ENCODE measurements around the gene TFF3. TPM values are rescaled to one million over a fixed set of nuclear protein-coding genes. Genes with fewer than 3 reads are reported as not detected.

Gene TFF3
- total and polyA plus RNA-seq, 2 experiments from 2014 or later, result not detected

DNA sequence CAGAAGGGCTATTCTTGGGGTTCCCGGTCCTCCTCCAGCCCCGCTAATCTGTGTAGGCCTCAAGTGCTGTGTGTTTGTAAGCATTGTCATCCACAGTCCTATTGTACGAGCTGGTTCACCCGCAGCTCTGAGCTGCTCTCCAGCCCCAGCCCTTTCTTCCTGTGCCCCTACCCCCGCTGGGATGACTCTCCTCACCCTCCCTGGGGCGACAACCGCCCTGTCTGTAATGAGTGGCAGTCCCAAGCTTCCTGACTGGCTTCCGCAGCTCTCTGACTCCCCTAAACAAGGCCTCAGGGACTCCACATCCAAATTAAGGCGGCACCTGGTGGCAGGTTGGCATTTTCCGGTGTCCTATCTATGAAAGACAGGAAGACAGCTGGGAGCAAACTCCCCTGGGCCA lies 45.8 kb downstream of the TFF3 start:
- Histone ChIP-seq H3K9me3 (ENCODE audit: low read depth) (no peaks in the 10 kb centered on the region), H3K27me3 (replicated peaks; ENCODE audit: insufficient read depth) (no peaks in the 10 kb centered on the region), H3K79me2 (ENCODE audit: insufficient read depth) (no peaks in the 10 kb centered on the region), H3K4me3 (no peak overlapping the region), H3K9me2 (ENCODE audit: insufficient read depth) (no peaks in the 10 kb centered on the region), H3K27ac (no peak overlapping the region), H3K4me2 (ENCODE audit: unreplicated experiment) (no peak overlapping the region), H2AFZ (no peak overlapping the region), H3K9ac (no peak overlapping the region), H3K4me1 (ENCODE audit: insufficient read depth) (no peaks in the 10 kb centered on the region), H3K36me3 (ENCODE audit: low read depth) (no peaks in the 10 kb centered on the region), H3F3A (ENCODE audit: insufficient read depth) (no peaks in the 10 kb centered on the region), H4K20me1 (ENCODE audit: insufficient read depth) (no peaks in the 10 kb centered on the region)
- TF ChIP-seq EZH2phosphoT487 (IDR thresholded peaks at IDR 0.05; ENCODE audit: insufficient read depth, low read depth) (no peak), EZH2 (IDR thresholded peaks at IDR 0.05; ENCODE audit: insufficient read depth, poor library complexity, severe bottlenecking) (no peak)
- in situ Hi-C loops (cut with MboI), result no loop called here
- no peak for DNase-seq
- 68 to 76% methylated on average over 10 of the region's 10 CpGs for WGBS, 2 experiments (ENCODE audit: low coverage in 1 of 2, low lambda C conversion rate in 2 of 2, missing lambda C conversion rate in 2 of 2)

DNA sequence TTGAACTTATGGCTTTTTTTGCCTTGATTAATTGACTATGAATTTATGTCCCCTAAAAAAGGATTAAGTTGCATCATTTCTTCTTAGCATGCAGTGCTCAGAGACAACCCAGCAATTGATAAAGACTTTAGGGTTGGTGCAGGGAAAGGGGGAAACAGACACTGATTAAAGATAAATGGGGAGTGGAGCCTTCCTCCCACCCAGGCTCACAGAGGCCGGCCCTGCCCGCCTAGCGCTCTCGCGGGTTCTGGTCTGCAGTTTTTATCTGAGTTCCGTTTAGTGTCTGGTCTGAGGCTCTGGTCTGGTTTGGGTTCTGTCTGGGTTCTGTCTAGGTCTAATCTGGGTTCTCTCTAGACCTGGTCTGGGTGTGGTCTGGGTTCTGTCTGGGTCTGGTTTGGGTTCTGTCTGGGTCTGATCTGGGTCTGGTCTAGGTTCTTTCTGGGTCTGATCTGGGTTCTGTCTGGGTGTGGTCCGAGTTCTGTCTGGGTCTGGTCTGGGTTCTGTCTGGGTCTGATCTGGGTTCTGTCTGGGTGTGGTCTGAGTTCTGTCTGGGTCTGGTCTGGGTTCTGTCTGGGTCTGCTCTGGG lies 48.1 kb downstream of the TFF3 start:
- WGBS, 2 experiments (ENCODE audit: low coverage in 1 of 2, low lambda C conversion rate in 2 of 2, missing lambda C conversion rate in 2 of 2), result 78 to 82% methylated on average over 7 of the region's 7 CpGs
- no peak for DNase-seq
- H3K27me3 ChIP-seq (replicated peaks; ENCODE audit: insufficient read depth), result peaks cover 8% of the 10 kb centered on the region
- no peak overlapping the region for H3K27ac ChIP-seq
- no peak overlapping the region for H3K9ac ChIP-seq
- H3K36me3 ChIP-seq (ENCODE audit: low read depth), result no peaks in the 10 kb centered on the region
- TF ChIP-seq EZH2 (IDR thresholded peaks at IDR 0.05; ENCODE audit: insufficient read depth, poor library complexity, severe bottlenecking) (no peak), EZH2phosphoT487 (IDR thresholded peaks at IDR 0.05; ENCODE audit: insufficient read depth, low read depth) (no peak)
- no peak overlapping the region for H3K4me3 ChIP-seq
- no peaks in the 10 kb centered on the region for H3K9me2 ChIP-seq (ENCODE audit: insufficient read depth)
- H4K20me1 ChIP-seq (ENCODE audit: insufficient read depth), result no peaks in the 10 kb centered on the region
- no peaks in the 10 kb centered on the region for H3F3A ChIP-seq (ENCODE audit: insufficient read depth)
- no peak overlapping the region for H3K4me2 ChIP-seq (ENCODE audit: unreplicated experiment)
- H3K9me3 ChIP-seq (ENCODE audit: low read depth), result no peaks in the 10 kb centered on the region
- H3K79me2 ChIP-seq (ENCODE audit: insufficient read depth), result no peaks in the 10 kb centered on the region
- in situ Hi-C loops (cut with MboI), result no loop called here
- no peaks in the 10 kb centered on the region for H3K4me1 ChIP-seq (ENCODE audit: insufficient read depth)
- no peak overlapping the region for H2AFZ ChIP-seq

DNA sequence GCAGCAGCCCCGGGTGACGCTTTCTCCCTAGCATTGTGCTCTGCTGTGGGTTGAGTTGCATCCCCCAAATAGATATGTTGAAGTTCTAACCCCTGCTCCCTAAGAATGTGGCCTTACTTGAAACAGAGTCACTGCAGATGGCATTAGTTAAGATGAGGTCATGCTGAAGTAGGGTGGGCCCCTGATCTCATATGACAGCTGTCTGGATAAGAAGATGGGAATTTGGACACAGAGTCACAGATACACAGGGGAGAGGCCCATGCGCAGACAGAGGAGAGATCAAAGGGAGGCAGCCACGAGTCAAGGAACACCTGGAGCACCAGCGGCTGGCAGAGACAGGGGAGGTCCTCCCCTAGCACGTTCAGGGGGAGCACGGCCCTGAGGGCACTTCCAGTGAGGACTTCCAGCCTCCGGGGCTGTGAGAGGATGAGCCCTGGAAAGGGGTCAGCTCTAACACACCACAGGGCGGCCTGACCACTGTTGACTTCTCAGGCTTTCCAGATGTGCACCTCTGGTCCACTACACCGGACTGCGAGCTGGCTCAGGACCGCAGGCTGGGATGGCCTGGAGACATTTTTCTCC lies 49.9 kb downstream of the TFF3 start:
- Histone ChIP-seq H3F3A (ENCODE audit: insufficient read depth) (no peaks in the 10 kb centered on the region), H2AFZ (no peak overlapping the region), H3K4me2 (ENCODE audit: unreplicated experiment) (no peak overlapping the region), H3K9me2 (ENCODE audit: insufficient read depth) (no peaks in the 10 kb centered on the region), H3K4me3 (no peak overlapping the region), H3K27me3 (replicated peaks; ENCODE audit: insufficient read depth) (peaks cover 8% of the 10 kb centered on the region), H3K4me1 (ENCODE audit: insufficient read depth) (no peaks in the 10 kb centered on the region), H3K9me3 (ENCODE audit: low read depth) (no peaks in the 10 kb centered on the region), H3K9ac (no peak overlapping the region), H3K27ac (no peak overlapping the region), H3K36me3 (ENCODE audit: low read depth) (no peaks in the 10 kb centered on the region), H3K79me2 (ENCODE audit: insufficient read depth) (no peaks in the 10 kb centered on the region), H4K20me1 (ENCODE audit: insufficient read depth) (no peaks in the 10 kb centered on the region)
- 31% methylated on average over 12 of the region's 12 CpGs for WGBS, 2 experiments (ENCODE audit: low coverage in 1 of 2, low lambda C conversion rate in 2 of 2, missing lambda C conversion rate in 2 of 2)
- TF ChIP-seq EZH2 (IDR thresholded peaks at IDR 0.05; ENCODE audit: insufficient read depth, poor library complexity, severe bottlenecking), result no peak
- no peak for TF ChIP-seq EZH2phosphoT487 (IDR thresholded peaks at IDR 0.05; ENCODE audit: insufficient read depth, low read depth)
- DNase-seq, result no peak
- in situ Hi-C loops (cut with MboI), result no loop called here

DNA sequence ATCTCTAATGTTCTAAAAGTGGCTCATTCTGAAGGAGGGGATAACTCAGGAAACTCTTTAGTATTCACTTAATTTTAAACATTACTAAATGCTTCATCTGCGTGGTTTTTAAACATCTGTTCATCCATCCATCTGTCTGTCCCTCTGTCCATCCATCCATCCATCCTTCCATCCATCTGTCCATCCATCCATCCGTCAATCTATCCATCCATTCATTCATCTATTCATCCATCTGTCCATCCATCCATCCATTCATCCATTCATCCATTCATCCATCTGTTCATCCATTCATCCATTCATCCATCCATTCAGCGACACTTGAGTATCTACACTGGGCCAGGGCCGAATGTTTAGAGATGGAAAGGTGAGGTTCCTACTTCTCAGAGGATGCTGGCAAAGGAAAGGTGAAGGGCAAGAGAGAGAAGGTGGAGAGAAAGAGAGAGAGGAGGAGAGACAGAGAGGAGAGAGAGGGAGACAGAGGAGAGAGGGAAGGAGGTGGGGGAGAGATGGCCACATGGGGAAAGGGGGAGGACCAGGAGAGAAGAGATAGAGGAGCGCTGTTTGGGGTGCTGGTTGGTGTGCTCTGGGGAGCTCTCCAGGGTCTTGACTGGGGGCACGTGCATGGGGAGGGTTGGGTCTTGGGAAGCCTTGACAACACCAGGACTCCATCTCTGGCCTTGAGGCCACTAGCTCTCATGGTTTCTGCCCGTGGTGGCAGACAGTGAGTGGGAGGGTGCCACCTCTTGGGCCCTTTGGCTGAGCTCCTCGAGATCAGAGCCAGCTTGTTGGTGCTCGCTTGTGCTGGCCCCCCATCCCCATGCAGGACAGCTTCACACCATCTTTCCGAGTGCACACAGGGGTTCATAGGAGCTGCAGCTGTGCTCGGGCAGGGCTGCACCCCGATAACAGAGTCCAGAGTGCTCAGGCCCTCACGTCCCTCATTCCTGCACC lies 50.7 kb downstream of the TFF3 start:
- no peak overlapping the region for H3K4me3 ChIP-seq
- no peaks in the 10 kb centered on the region for H3K4me1 ChIP-seq (ENCODE audit: insufficient read depth)
- in situ Hi-C loops (cut with MboI), result no loop called here
- no peak overlapping the region for H3K27ac ChIP-seq
- H3K9me3 ChIP-seq (ENCODE audit: low read depth), result no peaks in the 10 kb centered on the region
- no peak overlapping the region for H3K4me2 ChIP-seq (ENCODE audit: unreplicated experiment)
- no peaks in the 10 kb centered on the region for H4K20me1 ChIP-seq (ENCODE audit: insufficient read depth)
- 50 to 53% methylated on average over 12 to 13 of the region's 13 CpGs for WGBS, 2 experiments (ENCODE audit: low coverage in 1 of 2, low lambda C conversion rate in 2 of 2, missing lambda C conversion rate in 2 of 2)
- no peaks in the 10 kb centered on the region for H3K9me2 ChIP-seq (ENCODE audit: insufficient read depth)
- no peak overlapping the region for H3K9ac ChIP-seq
- no peaks in the 10 kb centered on the region for H3F3A ChIP-seq (ENCODE audit: insufficient read depth)
- H3K79me2 ChIP-seq (ENCODE audit: insufficient read depth), result no peaks in the 10 kb centered on the region
- no peak overlapping the region for H2AFZ ChIP-seq
- peaks cover 8% of the 10 kb centered on the region for H3K27me3 ChIP-seq (replicated peaks; ENCODE audit: insufficient read depth)
- DNase-seq, result no peak
- no peaks in the 10 kb centered on the region for H3K36me3 ChIP-seq (ENCODE audit: low read depth)
- TF ChIP-seq EZH2 (IDR thresholded peaks at IDR 0.05; ENCODE audit: insufficient read depth, poor library complexity, severe bottlenecking) (no peak), EZH2phosphoT487 (IDR thresholded peaks at IDR 0.05; ENCODE audit: insufficient read depth, low read depth) (no peak)
